Measurements from ENCODE around the gene DAPP1. TPM values are rescaled to one million over a fixed set of nuclear protein-coding genes. Genes with fewer than 3 reads are reported as not detected.
"Not testable (repeated sequence)": the region's sequence is repeated elsewhere in the genome, so short reads cannot be mapped to it uniquely, and the experiment has no call there.

Gene DAPP1
- total RNA-seq: 1 to 10 TPM; 2.0 to 3.4 TPM
- long read RNA-seq, partial matches to known transcripts: 0 of 1 reads
- long read RNA-seq, other reads (novel, unspliced or antisense): 0 of 1 reads

- intact Hi-C loops (cut with DNase I, micrococcal nuclease): loop anchor here in 1 of 2 donors (10.0 kb wide), 1 partner anchor 252 kb away; the partner anchor contains the start of gene TRMT10A
- ATAC-seq (peak; percentile 48), DNase-seq (peak; percentile 61 to 79)
Observed at GRCh38 chr4:99816545-99817308, at the start of gene DAPP1. Gene DAPP1 (plus strand): TSS chr4:99816827. CDS start chr4:99816914, 87 bp downstream.

- ATAC-seq; DNase-seq; intact Hi-C loops (cut with DNase I, micrococcal nuclease): not testable (repeated sequence)
Observed at GRCh38 chr4:99770842-99771241, 45.8 kb upstream of the DAPP1 start.

- ATAC-seq (no peak), DNase-seq (no peak)
- intact Hi-C loops (cut with DNase I, micrococcal nuclease): no loop called here
Observed at GRCh38 chr4:99783940-99784339, 32.7 kb upstream of the DAPP1 start.

- intact Hi-C loops (cut with DNase I, micrococcal nuclease): no loop called here
- DNase-seq (no peak), ATAC-seq (no peak)
Observed at GRCh38 chr4:99784842-99785241, 31.8 kb upstream of the DAPP1 start.

- DNase-seq: no peak
- intact Hi-C loops (cut with DNase I, micrococcal nuclease): no loop called here
- no peak for ATAC-seq
Observed at GRCh38 chr4:99790796-99791617, 25.6 kb upstream of the DAPP1 start.

- intact Hi-C loops (cut with DNase I, micrococcal nuclease): no loop called here
- ATAC-seq: no peak
- DNase-seq: no peak
Observed at GRCh38 chr4:99800332-99801004, 16.2 kb upstream of the DAPP1 start.

- no peak for ATAC-seq
- intact Hi-C loops (cut with DNase I, micrococcal nuclease): no loop called here
Observed at GRCh38 chr4:99801005-99801699, 15.5 kb upstream of the DAPP1 start.

GRCh38 chr4:99803566-99804101 lies 13.0 kb upstream of the DAPP1 start:
- DNase-seq (no peak), ATAC-seq (no peak)
- intact Hi-C loops (cut with DNase I, micrococcal nuclease): no loop called here

More at GRCh38 chr4:99801005-99801699, 15.5 kb upstream of the DAPP1 start:
- DNase-seq: no peak

- DNase-seq (no peak), ATAC-seq (no peak)
- intact Hi-C loops (cut with DNase I, micrococcal nuclease): no loop called here
Observed at GRCh38 chr4:99806545-99806944, 10.1 kb upstream of the DAPP1 start.

GRCh38 chr4:99807666-99808065 lies 9.0 kb upstream of the DAPP1 start:
- ATAC-seq (no peak), DNase-seq (no peak)
- intact Hi-C loops (cut with DNase I, micrococcal nuclease): no loop called here

GRCh38 chr4:99808260-99808857 lies 8.3 kb upstream of the DAPP1 start:
- DNase-seq (peak in 1 of 2 donors; percentile 59), ATAC-seq (peak; percentile 87)
- intact Hi-C loops (cut with DNase I, micrococcal nuclease): no loop called here

GRCh38 chr4:99809326-99809725 lies 7.3 kb upstream of the DAPP1 start:
- DNase-seq: no peak
- ATAC-seq: no peak
- intact Hi-C loops (cut with DNase I, micrococcal nuclease): no loop called here

GRCh38 chr4:99810536-99810935 lies 6.1 kb upstream of the DAPP1 start:
- DNase-seq (no peak), ATAC-seq (no peak)
- intact Hi-C loops (cut with DNase I, micrococcal nuclease): loop anchor here in 1 of 2 donors (10.0 kb wide), 1 partner anchor 246 kb away; the partner anchor contains the start of gene TRMT10A

- intact Hi-C loops (cut with DNase I, micrococcal nuclease): loop anchor here in 1 of 2 donors (10.0 kb wide), 1 partner anchor 246 kb away; the partner anchor contains the start of gene TRMT10A
- ATAC-seq: no peak
- no peak for DNase-seq
Observed at GRCh38 chr4:99811117-99811516, 5.5 kb upstream of the DAPP1 start.

- ATAC-seq (no peak), DNase-seq (peak in 1 of 2 donors; percentile 61)
- intact Hi-C loops (cut with DNase I, micrococcal nuclease): loop anchor here in 1 of 2 donors (10.0 kb wide), 1 partner anchor 247 kb away; the partner anchor contains the start of gene TRMT10A
Observed at GRCh38 chr4:99811850-99812249, 4.8 kb upstream of the DAPP1 start.

- intact Hi-C loops (cut with DNase I, micrococcal nuclease): loop anchor here in 1 of 2 donors (10.0 kb wide), 1 partner anchor 251 kb away; the partner anchor contains the start of gene TRMT10A
- peak; percentile 67 to 83 for DNase-seq
- peak; percentile 95 for ATAC-seq
Observed at GRCh38 chr4:99815597-99816011, 1.0 kb upstream of the DAPP1 start.

GRCh38 chr4:99817309-99817890 lies 773 bp downstream of the DAPP1 start:
- ATAC-seq (no peak), DNase-seq (no peak)
- intact Hi-C loops (cut with DNase I, micrococcal nuclease): loop anchor here in 1 of 2 donors (10.0 kb wide), 1 partner anchor 253 kb away; the partner anchor contains the start of gene TRMT10A
